Fibroblast of pulmonary artery (primary cell): Measurements from ENCODE around the gene MEGF11.

Experiments
- DNase-seq: peaks from one replicate; pipeline ENCODE4 v3.0.0-alpha.2; 2010; ENCODE audit warnings: low read depth
- H3K4me3 ChIP-seq: replicated peaks from 2 replicates; pipeline ENCODE4 v1.5.1; 2011; ENCODE audit warnings: low read depth, mild to moderate bottlenecking, control low read depth, low read length, moderate library complexity
- TF ChIP-seq, protein P1 (sequence below): IDR thresholded peaks from 2 replicates; pipeline ENCODE4 v1.5.1; 2011; ENCODE audit warnings: mild to moderate bottlenecking, control low read depth, low read length, inconsistent platforms; ENCODE audit errors: missing control alignments

MEGF11 gene

DNA sequence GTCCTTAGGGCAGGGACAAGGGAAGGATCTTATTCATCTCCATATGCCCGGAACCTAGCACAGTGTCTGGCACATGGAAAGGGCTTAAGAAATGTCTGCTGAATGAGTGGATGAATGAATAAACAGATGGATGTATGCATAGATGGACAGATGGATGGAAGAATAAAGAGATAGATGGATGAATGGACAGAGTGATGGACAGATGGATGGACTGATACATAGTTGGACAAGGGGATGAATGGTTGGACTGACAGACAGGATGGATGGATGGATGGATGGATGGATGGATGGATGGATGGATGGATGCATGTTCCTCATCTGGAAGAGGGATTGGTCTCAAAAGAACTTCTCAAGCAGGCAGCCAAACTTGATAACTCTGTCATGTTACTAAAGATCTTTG lies 177.6 kb downstream of the MEGF11 start:
- no peak for DNase-seq
- H3K4me3 ChIP-seq = no peak overlapping the region
- TF ChIP-seq, protein P1, sequence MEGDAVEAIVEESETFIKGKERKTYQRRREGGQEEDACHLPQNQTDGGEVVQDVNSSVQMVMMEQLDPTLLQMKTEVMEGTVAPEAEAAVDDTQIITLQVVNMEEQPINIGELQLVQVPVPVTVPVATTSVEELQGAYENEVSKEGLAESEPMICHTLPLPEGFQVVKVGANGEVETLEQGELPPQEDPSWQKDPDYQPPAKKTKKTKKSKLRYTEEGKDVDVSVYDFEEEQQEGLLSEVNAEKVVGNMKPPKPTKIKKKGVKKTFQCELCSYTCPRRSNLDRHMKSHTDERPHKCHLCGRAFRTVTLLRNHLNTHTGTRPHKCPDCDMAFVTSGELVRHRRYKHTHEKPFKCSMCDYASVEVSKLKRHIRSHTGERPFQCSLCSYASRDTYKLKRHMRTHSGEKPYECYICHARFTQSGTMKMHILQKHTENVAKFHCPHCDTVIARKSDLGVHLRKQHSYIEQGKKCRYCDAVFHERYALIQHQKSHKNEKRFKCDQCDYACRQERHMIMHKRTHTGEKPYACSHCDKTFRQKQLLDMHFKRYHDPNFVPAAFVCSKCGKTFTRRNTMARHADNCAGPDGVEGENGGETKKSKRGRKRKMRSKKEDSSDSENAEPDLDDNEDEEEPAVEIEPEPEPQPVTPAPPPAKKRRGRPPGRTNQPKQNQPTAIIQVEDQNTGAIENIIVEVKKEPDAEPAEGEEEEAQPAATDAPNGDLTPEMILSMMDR = no peak

GRCh38 chr15:66072616-66073361 lies 180.8 kb downstream of the MEGF11 start:
- H3K4me3 ChIP-seq = no peak overlapping the region
- TF ChIP-seq, protein P1 = no peak
- no peak for DNase-seq

DNA sequence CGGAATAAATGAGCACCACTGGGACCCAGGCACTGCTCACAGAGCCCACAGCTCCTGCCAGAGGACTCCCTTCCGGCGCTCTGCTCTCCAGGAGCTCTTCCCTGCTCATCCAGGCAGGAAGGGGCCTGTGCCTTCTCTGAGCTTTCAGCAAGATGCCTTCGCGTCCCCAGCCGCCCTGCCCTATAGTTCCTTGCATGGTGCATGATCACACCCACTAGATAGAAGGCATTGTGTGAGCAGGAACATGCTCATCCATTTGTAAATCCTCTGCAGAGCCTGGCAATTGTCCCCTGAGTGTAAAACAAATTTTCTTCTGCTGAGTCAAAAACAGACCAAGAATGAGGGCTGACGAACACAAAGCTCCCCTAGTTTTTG lies 181.6 kb downstream of the MEGF11 start:
- no peak overlapping the region for H3K4me3 ChIP-seq
- no peak for DNase-seq
- TF ChIP-seq, protein P1 = no peak

GRCh38 chr15:66071160-66071920 lies 182.2 kb downstream of the MEGF11 start:
- DNase-seq = no peak
- TF ChIP-seq, protein P1 = no peak

DNA sequence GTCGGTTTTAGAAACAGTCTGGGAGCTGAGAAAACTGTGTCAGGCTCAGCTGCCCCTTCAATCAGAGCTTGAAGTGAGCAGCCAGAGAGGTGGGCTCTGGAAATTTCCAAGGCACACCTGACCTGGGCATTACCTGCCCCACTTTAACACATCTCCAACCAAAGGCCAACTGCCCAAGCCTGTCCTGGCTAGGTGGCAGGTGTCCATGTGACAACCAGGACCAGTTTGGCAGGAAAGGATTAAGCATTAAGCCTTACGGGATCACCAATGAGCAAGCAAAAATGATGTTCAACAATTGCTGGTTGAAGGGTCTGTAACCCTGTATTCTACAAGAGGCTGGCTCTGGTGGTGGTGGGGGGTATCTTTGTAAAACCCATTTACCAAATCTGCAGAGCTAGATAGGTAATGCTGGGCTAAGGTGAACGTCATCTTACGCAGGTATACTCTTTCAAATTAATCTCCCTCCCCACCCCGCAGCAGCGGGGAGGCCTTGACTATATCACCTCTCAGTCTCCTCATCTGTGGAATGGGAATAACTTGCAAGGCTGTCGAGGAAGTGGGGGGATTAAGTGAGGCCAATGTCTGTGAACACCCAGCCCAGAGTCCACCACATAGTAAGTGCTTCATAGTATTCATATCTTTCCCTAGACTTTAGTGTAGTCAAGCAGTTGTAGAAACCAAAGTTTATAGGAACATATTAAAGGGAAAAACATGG lies 183.2 kb downstream of the MEGF11 start:
- DNase-seq = no peak
- TF ChIP-seq, protein P1 = no peak
- no peak overlapping the region for H3K4me3 ChIP-seq

More at GRCh38 chr15:66071160-66071920, 182.2 kb downstream of the MEGF11 start:
- no peak overlapping the region for H3K4me3 ChIP-seq

DNA sequence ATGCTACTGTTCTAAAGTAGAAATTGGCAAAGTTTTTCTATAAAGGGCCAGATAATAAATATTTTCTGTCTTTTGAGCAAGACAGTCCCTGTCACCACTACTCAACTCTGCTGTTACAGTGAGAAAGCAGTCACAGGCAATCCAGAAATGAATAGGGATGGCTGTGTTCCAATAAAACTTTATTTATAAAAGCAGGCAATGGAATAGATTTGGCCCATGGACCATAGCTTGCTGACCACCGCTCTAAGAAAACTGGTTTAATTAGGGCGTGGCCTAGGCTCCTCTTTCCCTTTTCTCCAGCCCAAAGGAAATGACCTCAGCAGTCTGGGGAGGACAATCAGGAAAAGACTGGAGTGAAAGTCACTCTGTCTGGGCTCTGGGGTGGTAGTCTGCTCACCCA lies 183.8 kb downstream of the MEGF11 start:
- TF ChIP-seq, protein P1 = no peak
- no peak overlapping the region for H3K4me3 ChIP-seq
- no peak for DNase-seq
